Stimulated activated CD4-positive, alpha-beta T cell treated with anti-CD3 and anti-CD28 coated beads, Interleukin-15, amount 100 ng/mL, for 24 hours (primary cell): Measurements from ENCODE around the gene ARAF.
"Not testable (repeated sequence)": the region's sequence is repeated elsewhere in the genome, so short reads cannot be mapped to it uniquely, and the experiment has no call there.

Experiments
- DNase-seq: peaks from one replicate; pipeline ENCODE4 v3.0.0-alpha.2; 2020

The ARAF gene

GRCh38 chrX:47560934-47561658 lies at the start of gene ARAF:
ARAF (plus strand) TSS chrX:47561205; CDS start chrX:47562968, 1,763 bp downstream.
- peak; percentile 96 for DNase-seq

DNA sequence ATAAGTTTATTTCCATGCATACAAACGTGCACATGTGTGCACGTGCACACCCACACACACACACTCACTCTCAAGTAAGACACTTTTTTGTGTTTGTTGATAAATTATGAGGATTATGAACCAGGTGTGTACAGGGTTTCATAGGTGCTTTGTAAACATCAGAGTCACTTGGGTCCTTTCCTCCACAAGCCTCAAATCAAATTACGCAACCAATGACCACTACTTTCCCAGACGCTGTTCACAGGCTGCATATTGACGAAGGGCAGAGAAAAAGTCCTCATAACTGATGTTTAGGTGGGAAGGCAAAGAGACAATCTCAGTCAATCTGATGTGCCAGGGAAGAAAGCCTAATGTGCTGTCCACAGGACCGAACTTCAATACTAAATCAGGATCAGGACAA lies 48.6 kb upstream of the ARAF start:
- DNase-seq, result not testable (repeated sequence)

DNA sequence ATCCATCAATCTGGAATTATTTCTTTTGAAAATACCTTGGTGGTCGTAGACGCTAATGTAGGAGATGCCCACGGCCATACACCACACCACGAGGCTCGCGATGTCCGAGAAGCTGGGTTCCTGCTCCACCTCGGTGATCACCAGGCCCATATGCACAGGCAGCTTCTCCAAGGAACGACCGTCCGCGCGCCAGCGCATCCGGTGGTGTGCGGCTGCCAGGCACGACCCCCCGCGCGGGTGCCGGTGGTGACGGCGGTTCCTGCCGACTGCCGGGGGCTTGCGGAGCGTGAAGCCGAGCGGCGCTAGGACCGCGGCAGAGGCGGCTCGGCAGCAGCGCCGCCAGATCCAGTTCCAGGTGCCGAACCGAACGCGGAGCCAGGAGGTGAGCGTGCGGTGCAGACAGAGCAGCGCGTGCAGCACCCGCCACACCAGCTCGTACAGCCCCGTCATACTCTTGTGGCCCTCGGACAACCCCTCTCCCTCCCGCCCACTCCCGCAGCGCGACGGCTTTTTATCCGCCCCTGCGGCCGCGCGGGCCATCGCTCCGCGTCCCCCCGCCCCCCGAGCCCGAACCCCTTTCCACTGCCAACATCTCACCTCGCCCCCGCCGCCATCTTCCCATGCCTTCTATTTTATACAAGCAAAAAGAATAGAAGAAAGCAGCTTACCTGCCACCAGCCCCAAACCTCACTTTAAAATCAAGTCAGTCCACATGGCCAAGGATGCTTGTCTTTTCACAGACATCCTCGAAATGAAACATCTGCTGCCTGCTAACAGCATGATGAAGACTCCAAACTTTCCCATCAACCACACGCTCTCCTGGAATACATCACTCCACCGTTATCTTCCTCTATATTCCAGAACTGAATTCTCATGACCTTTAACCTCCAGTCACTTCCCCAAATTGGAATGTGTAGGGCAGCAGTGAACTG lies 47.7 kb upstream of the ARAF start:
- DNase-seq, result peak; percentile 29

DNA sequence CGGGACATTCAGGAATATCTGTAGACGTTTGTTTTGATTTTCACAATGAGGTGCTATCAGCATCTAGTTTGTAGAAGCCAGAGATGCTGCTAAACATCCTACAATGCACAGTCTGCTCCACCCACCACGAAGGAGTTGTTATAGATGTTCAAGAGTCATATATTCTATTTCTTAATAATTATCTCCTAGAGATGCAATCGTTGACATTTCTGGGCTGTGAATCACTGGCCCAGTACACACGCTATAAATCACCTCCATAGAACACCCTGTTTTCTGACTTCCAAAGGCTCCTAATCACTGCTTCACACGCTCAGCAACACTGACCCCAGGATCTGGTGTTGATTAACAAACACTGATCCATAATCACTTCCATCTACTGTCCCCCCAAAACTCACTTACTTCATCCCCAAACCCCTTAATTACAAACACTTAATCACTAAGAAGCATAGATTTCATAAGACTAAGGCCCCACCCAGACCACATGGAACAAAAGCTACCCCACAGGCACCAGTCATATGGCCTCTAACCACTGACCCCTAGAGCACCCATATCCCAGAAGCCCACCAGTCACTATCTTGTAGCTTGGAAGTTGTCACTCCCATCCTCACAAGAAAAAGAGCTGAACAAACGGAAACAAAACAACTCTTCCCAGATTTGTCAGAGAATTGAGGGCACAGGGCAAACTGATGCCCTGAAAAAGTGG lies 46.3 kb upstream of the ARAF start:
- no peak for DNase-seq

DNA sequence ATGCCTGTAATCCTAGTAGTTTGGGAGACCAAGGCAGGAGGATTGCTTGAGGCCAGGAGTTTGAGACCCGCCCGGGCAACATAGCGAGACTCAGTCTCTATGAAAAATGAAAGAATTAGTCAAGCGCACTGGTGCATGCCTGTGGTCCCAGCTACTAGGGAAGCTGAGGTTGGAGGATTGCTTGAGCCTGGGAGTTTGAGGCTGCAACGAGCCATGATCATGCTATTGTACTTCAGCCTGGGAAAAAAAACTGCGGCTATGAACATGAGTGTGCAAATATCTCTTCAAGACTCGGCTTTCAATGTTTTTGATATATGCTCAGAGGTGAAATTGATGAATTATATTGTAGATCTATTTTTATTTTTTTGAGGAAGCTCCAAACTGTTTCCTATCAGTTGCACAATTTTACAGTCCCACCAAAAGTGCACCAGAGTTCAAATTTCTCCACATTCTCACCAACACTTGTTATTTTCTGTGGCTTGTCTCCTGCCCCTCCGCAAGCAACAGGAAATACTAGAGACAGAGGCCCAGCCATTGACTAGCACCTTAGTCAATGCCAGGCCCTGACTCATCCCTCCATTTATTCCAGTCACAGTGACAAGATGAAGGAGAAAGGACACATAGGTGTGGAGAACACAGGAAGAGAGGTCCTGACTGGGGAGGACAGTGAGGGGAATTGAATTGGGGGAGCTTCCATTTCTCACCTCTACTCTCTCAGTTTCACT lies 44.9 kb upstream of the ARAF start:
- no peak for DNase-seq

GRCh38 chrX:47518144-47518543 lies 42.9 kb upstream of the ARAF start:
- no peak for DNase-seq

GRCh38 chrX:47523297-47523696 lies 37.7 kb upstream of the ARAF start:
- peak; percentile 87 for DNase-seq

DNA sequence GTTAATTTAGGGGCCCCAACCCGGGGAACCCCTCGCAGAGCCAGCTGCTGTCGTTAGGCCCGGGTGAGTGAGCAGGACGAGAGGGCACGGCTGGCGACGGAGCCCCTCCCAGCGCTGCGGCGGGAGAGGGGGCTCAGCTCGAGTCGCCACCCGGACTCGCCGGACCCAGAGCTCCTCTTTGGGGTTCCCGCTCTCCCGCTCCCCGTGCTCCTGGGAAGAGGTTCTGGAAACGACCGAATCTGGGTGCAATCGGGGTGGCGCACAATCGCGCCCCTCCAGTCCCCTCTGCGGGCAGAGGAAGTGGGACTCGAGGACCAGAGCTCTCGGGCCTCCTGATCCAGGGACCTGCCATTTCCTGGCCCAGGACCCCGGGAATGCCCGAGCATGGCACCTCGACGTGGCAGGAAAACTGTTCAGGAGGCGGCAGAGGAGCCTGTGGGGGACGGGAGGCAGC lies 37.3 kb upstream of the ARAF start:
- DNase-seq, result no peak

DNA sequence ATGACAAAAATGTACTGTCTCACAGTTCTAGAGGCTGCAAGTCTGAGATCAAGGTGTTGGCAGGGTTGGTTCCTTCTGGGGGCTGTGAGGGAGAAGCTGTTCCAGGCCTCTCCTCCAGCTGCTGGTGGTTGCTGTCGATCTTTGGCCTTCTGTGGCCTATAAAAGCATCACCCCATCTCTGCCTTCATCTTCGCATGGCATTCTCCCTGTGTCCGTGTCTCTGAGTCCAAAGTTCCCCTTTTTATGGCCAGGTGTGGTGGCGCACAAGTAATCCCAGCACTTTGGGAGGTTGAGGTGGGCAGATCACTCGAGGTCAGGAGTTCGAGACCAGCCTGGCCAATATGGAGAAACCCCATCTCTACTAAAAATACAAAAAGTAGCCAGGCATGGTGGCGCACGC lies 31.5 kb upstream of the ARAF start:
- DNase-seq, result no peak

DNA sequence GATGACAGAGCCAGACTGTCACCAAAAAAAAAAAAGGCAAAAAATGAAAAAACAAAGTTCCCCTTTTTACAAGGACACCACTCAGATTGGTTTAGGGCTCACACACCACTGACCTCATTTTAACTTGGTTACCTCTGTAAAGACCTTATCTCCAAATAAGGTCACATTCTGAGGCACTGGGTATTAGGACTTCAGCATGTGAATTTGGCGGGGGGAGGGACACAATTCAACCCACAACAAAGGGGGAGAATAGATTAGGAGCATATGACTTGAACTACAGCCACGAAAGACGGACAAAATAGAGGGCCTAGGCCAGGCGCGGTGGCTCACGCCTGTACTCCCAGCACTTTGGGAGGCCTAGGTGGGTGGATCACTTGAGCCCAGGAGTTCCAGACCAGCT lies 31.0 kb upstream of the ARAF start:
- DNase-seq, result no peak

- no peak for DNase-seq
These were observed 21.1 kb upstream of the ARAF start for GRCh38 chrX:47539860-47540259.

DNA sequence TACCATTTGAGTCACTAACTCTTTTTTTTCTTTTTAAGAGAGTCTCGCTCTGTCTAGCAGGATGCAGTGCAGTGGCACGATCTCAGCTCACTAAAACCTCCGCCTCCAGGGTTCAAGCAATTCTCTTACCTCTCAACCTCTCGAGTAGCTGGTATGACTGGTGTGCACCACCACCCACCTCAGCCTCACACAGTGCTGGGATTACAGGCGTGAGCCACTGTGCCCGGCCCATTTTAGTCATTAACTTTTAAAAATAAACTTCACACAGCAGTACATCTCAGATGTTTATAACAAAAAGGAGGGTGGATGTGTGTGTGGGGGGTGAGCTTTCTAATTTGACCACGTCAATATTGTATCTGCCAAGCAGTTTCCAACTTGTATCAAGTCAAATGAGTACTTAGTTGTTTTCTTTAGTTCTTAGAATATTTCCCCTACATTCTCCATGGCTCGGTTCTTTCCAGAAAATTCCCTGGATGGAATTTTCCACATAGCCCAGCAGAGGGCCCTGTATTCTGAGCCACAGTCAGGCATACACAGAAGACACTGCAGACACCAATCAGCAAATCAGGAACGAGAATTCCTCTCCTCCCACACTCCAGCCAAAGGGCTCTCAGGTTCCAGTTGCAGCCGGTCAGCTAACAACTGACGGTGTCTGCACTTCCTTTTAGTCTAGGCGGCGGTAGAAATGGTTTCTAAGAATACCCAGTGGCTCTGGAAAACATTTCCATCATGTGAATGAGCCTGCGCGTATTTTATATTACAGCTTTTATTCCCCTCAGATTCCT lies 20.1 kb upstream of the ARAF start:
- no peak for DNase-seq

DNA sequence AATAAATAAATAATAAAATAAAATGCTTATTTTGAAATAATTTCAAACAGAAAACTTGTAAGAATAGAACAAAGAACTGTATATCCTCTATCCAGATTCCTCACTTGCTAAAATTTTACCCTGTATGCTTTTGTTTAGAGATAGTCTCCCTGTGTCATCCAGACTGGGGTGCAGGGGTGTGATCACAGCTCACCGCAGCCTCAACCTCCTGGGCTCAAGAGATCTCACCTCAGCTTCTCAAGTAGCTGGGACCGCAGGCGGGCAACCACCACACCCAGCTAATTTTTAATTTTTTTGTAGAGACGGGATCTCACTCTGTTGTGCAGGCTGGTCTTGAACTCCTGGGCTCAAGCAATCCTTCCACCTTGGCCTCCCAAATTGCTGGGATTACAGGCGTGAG lies 17.5 kb upstream of the ARAF start:
- DNase-seq, result no peak

DNA sequence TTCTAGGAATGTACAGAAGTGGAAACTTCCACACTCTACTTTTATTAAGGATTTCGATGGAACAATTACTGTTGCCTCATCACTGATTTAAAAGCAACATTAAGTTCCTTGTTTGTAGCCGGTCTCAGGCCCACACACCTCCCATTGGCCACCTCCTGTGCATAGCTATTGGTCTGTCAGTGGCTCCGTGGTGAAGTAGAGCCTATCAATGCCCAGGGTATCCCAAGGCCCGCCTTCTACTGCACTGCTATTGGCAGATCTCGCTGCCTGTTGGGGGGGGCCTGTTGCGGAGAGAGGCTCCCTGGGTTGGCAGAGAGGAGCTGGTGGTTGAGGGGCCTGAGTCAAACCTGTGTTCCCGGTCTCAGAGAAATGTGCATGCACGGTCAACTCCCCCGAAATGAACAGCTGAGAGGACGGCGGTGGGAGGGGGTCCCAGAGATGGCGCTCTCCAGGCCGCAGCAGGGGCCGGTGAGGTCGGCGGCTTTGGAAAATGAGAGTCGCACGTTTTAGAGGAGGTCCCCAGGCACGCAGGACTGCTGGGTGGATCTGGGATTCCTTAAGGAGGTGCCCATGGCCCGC lies 4.9 kb upstream of the ARAF start:
- peak; percentile 88 for DNase-seq

GRCh38 chrX:47558436-47558835 lies 2.6 kb upstream of the ARAF start:
- DNase-seq, result no peak

GRCh38 chrX:47560179-47560933 lies 649 bp upstream of the ARAF start:
- no peak for DNase-seq

GRCh38 chrX:47561659-47562151 lies 700 bp downstream of the ARAF start:
- no peak for DNase-seq

GRCh38 chrX:47562615-47563243 lies 1.7 kb downstream of the ARAF start:
- peak; percentile 32 for DNase-seq

GRCh38 chrX:47563801-47564315 lies 2.9 kb downstream of the ARAF start:
- no peak for DNase-seq
